Suprapubic skin (tissue), 3 donors: ENCODE results near the gene FASTK.

Source experiments
- CTCF ChIP-seq, 2 donors: fragments of 200-600 bp in 1 of 2; fragments of 450-650 bp in 1 of 2; sonication (generic) in 1 of 2; IDR thresholded peaks; one replicate each; pipeline ENCODE4 v1.5.1; 2016 to 2019; ENCODE audit warnings: antibody characterized with exemption in 2 of 2, mild to moderate bottlenecking in 1 of 2, moderate library complexity in 1 of 2
- POLR2A ChIP-seq, 2 donors: fragments of 450-650 bp; IDR thresholded peaks; one replicate each; pipeline ENCODE4 v1.6.1; 2017; ENCODE audit warnings: antibody characterized with exemption in 2 of 2, mild to moderate bottlenecking in 2 of 2, moderate library complexity in 2 of 2

- TF ChIP-seq CTCF (IDR thresholded peaks at IDR 0.05) (no peak), POLR2A (IDR thresholded peaks at IDR 0.05) (no peak)
These were observed 48.1 kb upstream of the FASTK start for GRCh38 chr7:151128716-151129115.
